ENCODE data around the gene PCDH9. TPM values are rescaled to one million over a fixed set of nuclear protein-coding genes. Genes with fewer than 3 reads are reported as not detected.

The PCDH9 gene
- total and polyA plus RNA-seq, 2 experiments from 2014 or later, result 0.56 to 0.76 TPM

DNA sequence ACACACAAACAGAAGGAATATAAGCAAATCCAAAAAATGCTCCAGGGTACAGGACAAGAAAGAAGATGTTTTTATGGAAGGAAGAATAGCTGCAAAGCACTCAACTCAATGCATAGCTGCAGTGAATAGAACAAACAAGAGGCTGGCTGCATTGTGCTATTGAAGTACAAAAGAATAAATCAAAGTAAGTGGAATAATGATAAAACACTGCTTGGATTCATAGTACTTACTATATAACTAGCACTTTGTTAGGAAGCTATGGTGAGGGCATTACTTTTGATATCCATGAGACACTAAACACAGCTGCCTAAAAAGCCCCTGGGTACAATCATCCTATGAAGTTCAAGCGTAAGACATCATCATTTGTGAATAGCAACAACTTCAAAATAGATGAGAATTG lies 350.1 kb downstream of the PCDH9 start:
- Histone ChIP-seq H3K9me2 (ENCODE audit: insufficient read depth) (no peaks in the 10 kb centered on the region), H3K4me3 (no peak overlapping the region), H2AFZ (no peak overlapping the region), H3F3A (ENCODE audit: insufficient read depth) (no peaks in the 10 kb centered on the region), H3K27ac (no peak overlapping the region), H4K20me1 (ENCODE audit: insufficient read depth) (no peaks in the 10 kb centered on the region), H3K79me2 (ENCODE audit: insufficient read depth) (no peaks in the 10 kb centered on the region), H3K9me3 (ENCODE audit: low read depth) (no peaks in the 10 kb centered on the region), H3K36me3 (ENCODE audit: low read depth) (no peaks in the 10 kb centered on the region), H3K4me1 (ENCODE audit: insufficient read depth) (no peaks in the 10 kb centered on the region), H3K4me2 (ENCODE audit: unreplicated experiment) (no peak overlapping the region), H3K9ac (no peak overlapping the region), H3K27me3 (replicated peaks; ENCODE audit: insufficient read depth) (no peaks in the 10 kb centered on the region)
- TF ChIP-seq EZH2phosphoT487 (IDR thresholded peaks at IDR 0.05; ENCODE audit: insufficient read depth, low read depth) (no peak), EZH2 (IDR thresholded peaks at IDR 0.05; ENCODE audit: insufficient read depth, poor library complexity, severe bottlenecking) (no peak)
- 0% methylated on average over 1 of the region's 1 CpG for WGBS, 2 experiments (ENCODE audit: low coverage in 1 of 2, low lambda C conversion rate in 2 of 2, missing lambda C conversion rate in 2 of 2)
- no peak for DNase-seq
- in situ Hi-C loops (cut with MboI), result no loop called here

DNA sequence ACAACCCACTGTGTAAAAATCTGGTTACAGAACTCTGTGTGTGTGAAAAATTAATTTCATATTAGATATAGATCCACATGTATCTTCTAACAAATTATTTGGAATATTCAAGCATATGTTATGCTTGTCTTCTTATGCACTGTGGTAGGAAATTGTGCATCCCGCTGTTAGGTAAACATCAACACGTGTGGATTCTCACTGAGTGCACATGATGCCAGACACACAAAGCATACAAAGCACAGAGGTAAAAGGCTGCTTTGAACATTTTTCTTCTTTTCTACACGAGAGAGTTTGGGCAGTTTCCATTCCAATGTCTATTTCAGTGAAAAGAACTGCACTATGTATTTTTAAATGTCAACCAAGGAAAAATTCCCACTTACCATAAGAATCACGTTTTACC lies 354.9 kb downstream of the PCDH9 start:
- Histone ChIP-seq H3K4me1 (ENCODE audit: insufficient read depth) (no peaks in the 10 kb centered on the region), H3K27me3 (replicated peaks; ENCODE audit: insufficient read depth) (no peaks in the 10 kb centered on the region), H3K36me3 (ENCODE audit: low read depth) (no peaks in the 10 kb centered on the region), H3F3A (ENCODE audit: insufficient read depth) (no peaks in the 10 kb centered on the region), H3K9me3 (ENCODE audit: low read depth) (no peaks in the 10 kb centered on the region), H3K9ac (no peak overlapping the region), H3K27ac (no peak overlapping the region), H3K4me2 (ENCODE audit: unreplicated experiment) (no peak overlapping the region), H4K20me1 (ENCODE audit: insufficient read depth) (no peaks in the 10 kb centered on the region), H3K79me2 (ENCODE audit: insufficient read depth) (no peaks in the 10 kb centered on the region), H3K4me3 (no peak overlapping the region), H3K9me2 (ENCODE audit: insufficient read depth) (no peaks in the 10 kb centered on the region), H2AFZ (no peak overlapping the region)
- TF ChIP-seq EZH2 (IDR thresholded peaks at IDR 0.05; ENCODE audit: insufficient read depth, poor library complexity, severe bottlenecking) (no peak), EZH2phosphoT487 (IDR thresholded peaks at IDR 0.05; ENCODE audit: insufficient read depth, low read depth) (no peak)
- WGBS, 2 experiments (ENCODE audit: low coverage in 1 of 2, low lambda C conversion rate in 2 of 2, missing lambda C conversion rate in 2 of 2), result 1% methylated on average over 4 of the region's 4 CpGs
- in situ Hi-C loops (cut with MboI), result no loop called here
- no peak for DNase-seq

DNA sequence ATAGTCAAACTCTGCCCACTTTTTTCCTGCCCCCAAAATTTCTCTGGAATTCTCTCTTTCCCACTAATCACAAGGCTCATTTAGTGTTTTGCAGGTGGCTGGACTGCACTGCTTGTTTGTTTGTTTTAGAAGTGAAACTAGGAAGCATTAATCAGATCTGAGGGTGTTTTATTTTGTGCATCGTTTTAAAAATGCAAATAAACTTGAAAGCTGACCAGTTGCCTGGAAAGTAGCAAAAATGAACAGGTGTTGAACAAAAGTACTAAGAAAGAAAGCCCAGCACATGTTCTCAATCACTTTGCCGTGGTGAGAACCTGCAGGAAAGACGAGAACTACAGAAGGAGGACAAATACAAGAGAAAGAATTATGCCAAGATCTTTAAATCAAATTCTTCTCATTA lies 365.5 kb downstream of the PCDH9 start:
- in situ Hi-C loops (cut with MboI), result no loop called here
- H3K9ac ChIP-seq, result no peak overlapping the region
- H3F3A ChIP-seq (ENCODE audit: insufficient read depth), result no peaks in the 10 kb centered on the region
- 1 to 3% methylated on average over 3 of the region's 3 CpGs for whole genome bisulfite sequencing, 2 experiments (ENCODE audit: low coverage in 1 of 2, low lambda C conversion rate in 2 of 2, missing lambda C conversion rate in 2 of 2)
- DNase-seq, result no peak
- H3K36me3 ChIP-seq (ENCODE audit: low read depth), result no peaks in the 10 kb centered on the region
- H3K27ac ChIP-seq, result no peak overlapping the region
- H4K20me1 ChIP-seq (ENCODE audit: insufficient read depth), result no peaks in the 10 kb centered on the region
- no peak for TF ChIP-seq EZH2phosphoT487 (IDR thresholded peaks at IDR 0.05; ENCODE audit: insufficient read depth, low read depth)
- no peak for TF ChIP-seq EZH2 (IDR thresholded peaks at IDR 0.05; ENCODE audit: insufficient read depth, poor library complexity, severe bottlenecking)
- no peaks in the 10 kb centered on the region for H3K4me1 ChIP-seq (ENCODE audit: insufficient read depth)
- H3K9me3 ChIP-seq (ENCODE audit: low read depth), result no peaks in the 10 kb centered on the region
- H3K27me3 ChIP-seq (replicated peaks; ENCODE audit: insufficient read depth), result no peaks in the 10 kb centered on the region
- no peak overlapping the region for H2AFZ ChIP-seq
- H3K9me2 ChIP-seq (ENCODE audit: insufficient read depth), result 0 out of 2 replicates have a peak, but pooled peaks cover 3% of the 10 kb centered on the region
- H3K4me2 ChIP-seq (ENCODE audit: unreplicated experiment), result no peak overlapping the region
- H3K4me3 ChIP-seq, result no peak overlapping the region
- no peaks in the 10 kb centered on the region for H3K79me2 ChIP-seq (ENCODE audit: insufficient read depth)

DNA sequence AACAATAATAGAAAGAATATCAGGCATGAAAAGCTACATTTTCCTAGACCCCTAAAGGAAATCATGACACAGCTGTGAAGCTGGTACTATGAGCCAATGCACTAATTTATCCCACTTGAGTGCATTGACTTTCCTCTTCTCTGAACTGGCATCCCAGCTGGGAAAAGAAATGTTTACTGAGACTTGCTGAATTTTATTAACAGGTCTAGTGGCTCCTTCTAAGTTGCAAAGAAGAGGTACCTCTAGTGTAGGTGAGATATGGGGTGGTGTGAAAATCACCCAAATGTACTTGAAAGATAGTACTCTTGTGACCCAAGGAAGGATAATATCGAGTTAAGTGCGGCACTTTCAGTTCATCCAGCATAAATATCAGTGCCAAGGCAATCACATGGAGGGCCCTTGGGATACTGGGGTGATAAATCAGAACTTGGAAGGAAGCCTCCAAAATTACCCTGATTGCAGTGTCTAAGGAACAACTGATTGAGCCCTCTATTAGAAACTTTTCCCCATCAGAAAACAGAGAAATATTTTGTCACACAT lies 369.2 kb downstream of the PCDH9 start:
- no peak overlapping the region for H2AFZ ChIP-seq
- no peaks in the 10 kb centered on the region for H3K4me1 ChIP-seq (ENCODE audit: insufficient read depth)
- H3K4me3 ChIP-seq, result no peak overlapping the region
- no peaks in the 10 kb centered on the region for H3K79me2 ChIP-seq (ENCODE audit: insufficient read depth)
- H4K20me1 ChIP-seq (ENCODE audit: insufficient read depth), result no peaks in the 10 kb centered on the region
- DNase-seq, result no peak
- H3K27ac ChIP-seq, result no peak overlapping the region
- no peaks in the 10 kb centered on the region for H3K9me3 ChIP-seq (ENCODE audit: low read depth)
- H3K9ac ChIP-seq, result no peak overlapping the region
- H3F3A ChIP-seq (ENCODE audit: insufficient read depth), result no peaks in the 10 kb centered on the region
- H3K27me3 ChIP-seq (replicated peaks; ENCODE audit: insufficient read depth), result no peaks in the 10 kb centered on the region
- in situ Hi-C loops (cut with MboI), result no loop called here
- WGBS, 2 experiments (ENCODE audit: low coverage in 1 of 2, low lambda C conversion rate in 2 of 2, missing lambda C conversion rate in 2 of 2), result 6 to 14% methylated on average over 2 of the region's 2 CpGs
- no peaks in the 10 kb centered on the region for H3K36me3 ChIP-seq (ENCODE audit: low read depth)
- no peak for TF ChIP-seq EZH2phosphoT487 (IDR thresholded peaks at IDR 0.05; ENCODE audit: insufficient read depth, low read depth)
- TF ChIP-seq EZH2 (IDR thresholded peaks at IDR 0.05; ENCODE audit: insufficient read depth, poor library complexity, severe bottlenecking), result no peak
- H3K4me2 ChIP-seq (ENCODE audit: unreplicated experiment), result no peak overlapping the region
- no peaks in the 10 kb centered on the region for H3K9me2 ChIP-seq (ENCODE audit: insufficient read depth)
